PFSK-1 (cell line): ENCODE results near the gene S100A10.

Source experiments
- POLR2AphosphoS5 ChIP-seq: IDR thresholded peaks from 2 replicates; pipeline ENCODE4 v1.6.1; 2012; ENCODE audit warnings: low read depth, mild to moderate bottlenecking, control low read depth, low read length, moderate library complexity
- REST ChIP-seq, 2 experiments: IDR thresholded peaks; 2 replicates each; pipeline versions ENCODE4 v1.6.1 to v1.8.0; 2011 to 2012; ENCODE audit warnings: low read depth in 2 of 2, low read length in 2 of 2, control low read depth in 1 of 2, inconsistent platforms in 1 of 2, mild to moderate bottlenecking in 1 of 2, moderate library complexity in 1 of 2; ENCODE audit not compliant: insufficient read depth in 1 of 2
- SIN3A ChIP-seq: IDR thresholded peaks from 2 replicates; pipeline ENCODE4 v1.6.1; 2012; ENCODE audit warnings: mild to moderate bottlenecking, low read length, moderate library complexity, borderline replicate concordance; ENCODE audit not compliant: insufficient read depth
- TAF1 ChIP-seq: IDR thresholded peaks from 2 replicates; pipeline ENCODE4 v1.6.1; 2012; ENCODE audit warnings: low read length, control low read depth, borderline replicate concordance; ENCODE audit not compliant: insufficient read depth

- TF ChIP-seq SIN3A (peak; percentile 31; the same call in 1 of the 2 replicates), POLR2AphosphoS5 (no peak; the same call in 1 of the 2 replicates), REST (IDR thresholded peaks at IDR 0.05; ENCODE audit: insufficient read depth in 1 of 2, low read depth in 2 of 2, low read length in 2 of 2) (no peak), TAF1 (no peak)
Measured at GRCh38 chr1:151988405-151988923, 5.2 kb downstream of the S100A10 start.
